ENCODE results near the gene TMEM184B.

Gene TMEM184B

GRCh38 chr22:38312261-38312800 lies 39.5 kb upstream of the TMEM184B start:
- H3K27ac ChIP-seq (ENCODE audit: low read depth, low read length): no peak overlapping the region
- no peak overlapping the region for H3K4me2 ChIP-seq (ENCODE audit: low read length)
- H4K91ac ChIP-seq (ENCODE audit: low read depth, low read length): no peak overlapping the region
- H3K9me3 ChIP-seq (ENCODE audit: insufficient read depth, low read depth, low read length): no peaks in the 10 kb centered on the region
- H3K4me3 ChIP-seq (ENCODE audit: low read depth, low read length): no peak overlapping the region
- no CpG with 5 or more reads among the region's 7 CpGs for WGBS (ENCODE audit: extremely low coverage, insufficient coverage, insufficient read length)
- H2BK5ac ChIP-seq (ENCODE audit: low read depth, low read length, poor library complexity): no peak overlapping the region
- H3K79me2 ChIP-seq (ENCODE audit: control insufficient read depth, insufficient read depth, low read length, poor library complexity): peaks cover 68% of the 10 kb centered on the region
- H3K14ac ChIP-seq (ENCODE audit: low read length): no peak overlapping the region
- H3K18ac ChIP-seq (ENCODE audit: low read length): peak overlapping the region; percentile 34
- H2AFZ ChIP-seq (ENCODE audit: insufficient read depth, low read length, poor library complexity): no peak overlapping the region
- H4K8ac ChIP-seq (ENCODE audit: low read depth, low read length): no peak overlapping the region
- H3K23ac ChIP-seq (ENCODE audit: low read length): no peak overlapping the region
- peaks cover 59 to 62% of the 10 kb centered on the region in 2 experiments for H3K36me3 ChIP-seq (ENCODE audit: control insufficient read depth in 1 of 2, insufficient read depth in 2 of 2, low read length in 2 of 2)
- no peak overlapping the region for H3K9ac ChIP-seq (ENCODE audit: low read length)
- no peak for DNase-seq
- no peaks in the 10 kb centered on the region for H3K27me3 ChIP-seq (ENCODE audit: insufficient read depth, low read length)
- H2BK120ac ChIP-seq (ENCODE audit: insufficient read depth, low read length, poor library complexity): no peak overlapping the region
- peaks cover 21 to 29% of the 10 kb centered on the region in 2 experiments for H3K4me1 ChIP-seq (ENCODE audit: control insufficient read depth in 1 of 2, insufficient read depth in 2 of 2, low read length in 2 of 2)
- H2BK12ac ChIP-seq (ENCODE audit: low read length): no peak overlapping the region
- H3K4ac ChIP-seq (ENCODE audit: low read depth, low read length): peak overlapping the region; percentile 87
- peaks cover 15% of the 10 kb centered on the region for H3K79me1 ChIP-seq (ENCODE audit: low read length)
- no peak overlapping the region for H2AK5ac ChIP-seq (ENCODE audit: low read length)
- H4K12ac ChIP-seq (ENCODE audit: low read depth, low read length): no peak overlapping the region

GRCh38 chr22:38311323-38311620 lies 38.5 kb upstream of the TMEM184B start:
- H4K91ac ChIP-seq (ENCODE audit: low read depth, low read length): no peak overlapping the region
- no peak overlapping the region for H3K18ac ChIP-seq (ENCODE audit: low read length)
- H4K8ac ChIP-seq (ENCODE audit: low read depth, low read length): no peak overlapping the region
- peaks cover 59 to 64% of the 10 kb centered on the region in 2 experiments for H3K36me3 ChIP-seq (ENCODE audit: control insufficient read depth in 1 of 2, insufficient read depth in 2 of 2, low read length in 2 of 2)
- H3K79me1 ChIP-seq (ENCODE audit: low read length): peaks cover 7% of the 10 kb centered on the region
- H3K4me2 ChIP-seq (ENCODE audit: low read length): no peak overlapping the region
- H3K4ac ChIP-seq (ENCODE audit: low read depth, low read length): peak overlapping the region; percentile 72
- H2BK5ac ChIP-seq (ENCODE audit: low read depth, low read length, poor library complexity): no peak overlapping the region
- no peak overlapping the region for H3K23ac ChIP-seq (ENCODE audit: low read length)
- no peak overlapping the region for H3K14ac ChIP-seq (ENCODE audit: low read length)
- H3K4me3 ChIP-seq (ENCODE audit: low read depth, low read length): no peak overlapping the region
- H2AK5ac ChIP-seq (ENCODE audit: low read length): no peak overlapping the region
- no peak overlapping the region for H2BK120ac ChIP-seq (ENCODE audit: insufficient read depth, low read length, poor library complexity)
- peaks cover 21 to 29% of the 10 kb centered on the region in 2 experiments for H3K4me1 ChIP-seq (ENCODE audit: control insufficient read depth in 1 of 2, insufficient read depth in 2 of 2, low read length in 2 of 2)
- DNase-seq: no peak
- no peak overlapping the region for H3K9ac ChIP-seq (ENCODE audit: low read length)
- no peak overlapping the region for H2BK12ac ChIP-seq (ENCODE audit: low read length)
- H4K12ac ChIP-seq (ENCODE audit: low read depth, low read length): no peak overlapping the region
- no peaks in the 10 kb centered on the region for H3K27me3 ChIP-seq (ENCODE audit: insufficient read depth, low read length)
- no peaks in the 10 kb centered on the region for H3K9me3 ChIP-seq (ENCODE audit: insufficient read depth, low read depth, low read length)
- no peak overlapping the region for H2AFZ ChIP-seq (ENCODE audit: insufficient read depth, low read length, poor library complexity)
- peaks cover 60% of the 10 kb centered on the region for H3K79me2 ChIP-seq (ENCODE audit: control insufficient read depth, insufficient read depth, low read length, poor library complexity)
- H3K27ac ChIP-seq (ENCODE audit: low read depth, low read length): no peak overlapping the region
- no CpG with 5 or more reads among the region's 4 CpGs for WGBS (ENCODE audit: extremely low coverage, insufficient coverage, insufficient read length)

DNA sequence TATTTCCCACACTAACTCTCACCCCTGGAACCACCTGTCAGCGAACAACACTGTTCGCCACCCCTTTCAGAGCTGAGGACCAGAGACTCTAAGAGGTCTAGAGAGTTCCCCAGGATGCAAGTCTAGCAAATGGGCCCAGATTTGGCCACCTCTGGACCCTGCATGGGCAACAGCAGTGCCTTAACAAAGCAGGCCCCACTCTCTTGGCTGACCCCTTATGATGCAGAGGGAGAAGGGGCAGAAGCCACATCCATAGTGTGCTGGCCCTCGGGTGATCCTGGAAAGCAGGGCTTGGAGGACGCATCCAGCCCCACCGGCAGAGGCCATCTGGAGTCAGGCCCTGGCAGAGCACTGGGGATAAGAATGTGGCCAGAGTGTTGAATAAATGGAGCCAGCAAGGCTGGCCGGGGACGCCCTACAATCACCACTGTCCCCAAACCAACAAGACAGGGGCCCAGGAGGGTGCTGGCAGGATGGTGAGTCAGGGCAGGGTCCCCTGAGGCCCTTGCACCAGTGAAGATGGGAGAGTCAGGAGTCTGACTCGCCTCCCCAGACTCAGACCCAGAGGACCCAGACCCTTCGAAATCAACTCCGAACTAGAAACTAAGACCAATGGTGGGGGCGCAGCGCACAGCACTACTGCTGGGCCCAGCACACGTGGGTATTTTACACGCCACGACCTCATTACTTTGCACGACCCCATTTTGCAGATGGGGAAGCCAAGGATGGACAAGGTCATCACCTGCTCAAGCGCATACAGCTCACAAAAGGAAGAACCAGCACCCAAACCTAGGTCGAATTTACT lies 37.9 kb upstream of the TMEM184B start:
- WGBS (ENCODE audit: extremely low coverage, insufficient coverage, insufficient read length): no CpG with 5 or more reads among the region's 18 CpGs
- peaks cover 5% of the 10 kb centered on the region for H3K79me1 ChIP-seq (ENCODE audit: low read length)
- H3K4ac ChIP-seq (ENCODE audit: low read depth, low read length): peak overlapping the region; percentile 72
- H3K9ac ChIP-seq (ENCODE audit: low read length): no peak overlapping the region
- H3K4me1 ChIP-seq (ENCODE audit: control insufficient read depth in 1 of 2, insufficient read depth in 2 of 2, low read length in 2 of 2): peaks cover 21 to 30% of the 10 kb centered on the region in 2 experiments
- H4K8ac ChIP-seq (ENCODE audit: low read depth, low read length): no peak overlapping the region
- peak overlapping the region; percentile 8 for H3K18ac ChIP-seq (ENCODE audit: low read length)
- no peak overlapping the region for H3K23ac ChIP-seq (ENCODE audit: low read length)
- H4K12ac ChIP-seq (ENCODE audit: low read depth, low read length): no peak overlapping the region
- no peak overlapping the region for H3K4me3 ChIP-seq (ENCODE audit: low read depth, low read length)
- H2BK5ac ChIP-seq (ENCODE audit: low read depth, low read length, poor library complexity): no peak overlapping the region
- DNase-seq: no peak
- peak overlapping the region; percentile 50 for H2AFZ ChIP-seq (ENCODE audit: insufficient read depth, low read length, poor library complexity)
- no peak overlapping the region for H3K27ac ChIP-seq (ENCODE audit: low read depth, low read length)
- H4K91ac ChIP-seq (ENCODE audit: low read depth, low read length): no peak overlapping the region
- H3K27me3 ChIP-seq (ENCODE audit: insufficient read depth, low read length): no peaks in the 10 kb centered on the region
- no peak overlapping the region for H3K14ac ChIP-seq (ENCODE audit: low read length)
- no peak overlapping the region for H2AK5ac ChIP-seq (ENCODE audit: low read length)
- no peak overlapping the region for H2BK12ac ChIP-seq (ENCODE audit: low read length)
- no peak overlapping the region for H2BK120ac ChIP-seq (ENCODE audit: insufficient read depth, low read length, poor library complexity)
- peaks cover 59 to 65% of the 10 kb centered on the region in 2 experiments for H3K36me3 ChIP-seq (ENCODE audit: control insufficient read depth in 1 of 2, insufficient read depth in 2 of 2, low read length in 2 of 2)
- H3K4me2 ChIP-seq (ENCODE audit: low read length): no peak overlapping the region
- peaks cover 55% of the 10 kb centered on the region for H3K79me2 ChIP-seq (ENCODE audit: control insufficient read depth, insufficient read depth, low read length, poor library complexity)
- H3K9me3 ChIP-seq (ENCODE audit: insufficient read depth, low read depth, low read length): no peaks in the 10 kb centered on the region

- Histone ChIP-seq H4K12ac (ENCODE audit: low read depth, low read length) (no peak overlapping the region), H3K4ac (ENCODE audit: low read depth, low read length) (peak overlapping the region; percentile 85), H2BK5ac (ENCODE audit: low read depth, low read length, poor library complexity) (no peak overlapping the region), H2AFZ (ENCODE audit: insufficient read depth, low read length, poor library complexity) (no peak overlapping the region), H3K9ac (ENCODE audit: low read length) (no peak overlapping the region), H3K14ac (ENCODE audit: low read length) (no peak overlapping the region), H3K27me3 (ENCODE audit: insufficient read depth, low read length) (no peaks in the 10 kb centered on the region), H4K91ac (ENCODE audit: low read depth, low read length) (no peak overlapping the region), H3K23ac (ENCODE audit: low read length) (no peak overlapping the region), H3K79me1 (ENCODE audit: low read length) (no peaks in the 10 kb centered on the region), H3K18ac (ENCODE audit: low read length) (no peak overlapping the region), H3K36me3 (ENCODE audit: control insufficient read depth in 1 of 2, insufficient read depth in 2 of 2, low read length in 2 of 2) (peaks cover 59 to 67% of the 10 kb centered on the region in 2 experiments), H3K79me2 (ENCODE audit: control insufficient read depth, insufficient read depth, low read length, poor library complexity) (peaks cover 48% of the 10 kb centered on the region), H3K4me2 (ENCODE audit: low read length) (no peak overlapping the region), H3K27ac (ENCODE audit: low read depth, low read length) (no peak overlapping the region), H3K9me3 (ENCODE audit: insufficient read depth, low read depth, low read length) (no peaks in the 10 kb centered on the region), H3K4me3 (ENCODE audit: low read depth, low read length) (no peak overlapping the region), H4K8ac (ENCODE audit: low read depth, low read length) (no peak overlapping the region), H2BK12ac (ENCODE audit: low read length) (no peak overlapping the region), H2AK5ac (ENCODE audit: low read length) (no peak overlapping the region), H2BK120ac (ENCODE audit: insufficient read depth, low read length, poor library complexity) (no peak overlapping the region), H3K4me1 (ENCODE audit: control insufficient read depth in 1 of 2, insufficient read depth in 2 of 2, low read length in 2 of 2) (peaks cover 14 to 24% of the 10 kb centered on the region in 2 experiments)
- no CpG with 5 or more reads among the region's 18 CpGs for WGBS (ENCODE audit: extremely low coverage, insufficient coverage, insufficient read length)
- DNase-seq: no peak
Measured at GRCh38 chr22:38309614-38310517, 37.1 kb upstream of the TMEM184B start.

All from trophoblast cell (in vitro differentiated cells and primary cell).